HEK293 (cell line): ENCODE data around the gene CHST15.

Source experiments
- CTCF ChIA-PET: fragments of 350-600 bp; formaldehyde crosslinking; extraction: SDS; loops from one replicate; lab custom pipeline; 2021; ENCODE audit warnings: antibody characterized with exemption; lab: Yijun Ruan, JAX
- POLR2A ChIA-PET: fragments of 300-600 bp; formaldehyde crosslinking; extraction: SDS; loops from one replicate; lab custom pipeline; 2020; ENCODE audit warnings: antibody characterized with exemption, inconsistent platforms; lab: Yijun Ruan, JAX
- H3K27ac ChIP-seq: fragments of 200-500 bp; sonication (Bioruptor generic); 2 replicates; pipeline ENCODE4 v1.5.1; 2014; ENCODE audit warnings: low read depth, low read length, control low read depth, inconsistent platforms; ENCODE audit errors: extremely low read depth
- H3K36me3 ChIP-seq, 2 experiments: fragments of 200-500 bp in 1 of 2; sonication (Bioruptor generic) in 1 of 2; 1 replicate in 1 of 2; 2 replicates in 1 of 2; pipeline ENCODE4 v1.5.1; 2014 to 2017; ENCODE audit warnings: inconsistent platforms in 2 of 2, low read length in 2 of 2; ENCODE audit not compliant: control insufficient read depth in 2 of 2, insufficient read depth in 1 of 2
- H3K4me1 ChIP-seq: fragments of 200-500 bp; sonication (Bioruptor generic); 2 replicates; pipeline ENCODE4 v1.5.1; 2014; ENCODE audit warnings: mild to moderate bottlenecking, low read length, inconsistent platforms; ENCODE audit not compliant: control insufficient read depth, insufficient read depth
- H3K4me3 ChIP-seq: 2 replicates; pipeline ENCODE4 v1.5.1; 2011; ENCODE audit warnings: low read depth, mild to moderate bottlenecking, control low read depth, low read length, moderate library complexity
- H3K9me3 ChIP-seq: fragments of 200-500 bp; sonication (Bioruptor generic); 2 replicates; pipeline ENCODE4 v1.5.1; 2014; ENCODE audit warnings: low read depth, low read length, inconsistent platforms; ENCODE audit not compliant: control insufficient read depth, insufficient read depth
- FEZF1 ChIP-seq: fragments of 450-650 bp; formaldehyde crosslinking; IDR thresholded peaks from 2 replicates; pipeline ENCODE4 v1.5.1; 2016; ENCODE audit warnings: missing biosample characterization, missing genetic modification characterization
- KLF17 ChIP-seq: fragments of 450-650 bp; formaldehyde crosslinking; IDR thresholded peaks from 2 replicates; pipeline ENCODE4 v1.5.1; 2016; ENCODE audit warnings: missing biosample characterization, missing genetic modification characterization
- MEIS1 ChIP-seq: sonication (generic); formaldehyde crosslinking; IDR thresholded peaks from 2 replicates; pipeline ENCODE4 v1.8.1; 2022; ENCODE audit warnings: missing genetic modification reagents, mild to moderate bottlenecking, borderline replicate concordance
- ZNF112 ChIP-seq: fragments of 450-650 bp; formaldehyde crosslinking; IDR thresholded peaks from 2 replicates; pipeline ENCODE4 v1.5.0; 2017; ENCODE audit warnings: missing biosample characterization, missing genetic modification characterization
- ZNF138 ChIP-seq: fragments of 450-650 bp; formaldehyde crosslinking; IDR thresholded peaks from 2 replicates; pipeline ENCODE4 v1.5.1; 2016; ENCODE audit warnings: missing biosample characterization, missing genetic modification characterization, borderline replicate concordance
- ZNF146 ChIP-seq: fragments of 450-650 bp; formaldehyde crosslinking; IDR thresholded peaks from 2 replicates; pipeline ENCODE4 v1.5.1; 2016; ENCODE audit warnings: missing biosample characterization, missing genetic modification characterization
- ZNF155 ChIP-seq: fragments of 450-650 bp; formaldehyde crosslinking; IDR thresholded peaks from 2 replicates; pipeline ENCODE4 v1.5.1; 2016; ENCODE audit warnings: missing biosample characterization, missing genetic modification characterization
- ZNF169 ChIP-seq: fragments of 450-650 bp; formaldehyde crosslinking; IDR thresholded peaks from 2 replicates; pipeline ENCODE4 v1.5.1; 2016; ENCODE audit warnings: missing biosample characterization, missing genetic modification characterization
- ZNF214 ChIP-seq: fragments of 450-650 bp; formaldehyde crosslinking; IDR thresholded peaks from 2 replicates; pipeline ENCODE4 v1.5.1; 2017; ENCODE audit warnings: missing biosample characterization, mild to moderate bottlenecking, missing genetic modification characterization, borderline replicate concordance
- ZNF311 ChIP-seq: fragments of 450-650 bp; formaldehyde crosslinking; IDR thresholded peaks from 2 replicates; pipeline ENCODE4 v1.5.1; 2017; ENCODE audit warnings: missing biosample characterization, missing genetic modification characterization, borderline replicate concordance
- ZNF558 ChIP-seq: fragments of 450-650 bp; formaldehyde crosslinking; IDR thresholded peaks from 2 replicates; pipeline ENCODE4 v1.5.1; 2016; ENCODE audit warnings: missing biosample characterization, missing genetic modification characterization
- ZNF560 ChIP-seq: fragments of 450-650 bp; formaldehyde crosslinking; IDR thresholded peaks from 2 replicates; pipeline ENCODE4 v1.5.1; 2017; ENCODE audit warnings: missing biosample characterization, missing genetic modification characterization, borderline replicate concordance
- ZNF621 ChIP-seq: fragments of 450-650 bp; formaldehyde crosslinking; IDR thresholded peaks from 2 replicates; pipeline ENCODE4 v1.5.1; 2017; ENCODE audit warnings: missing biosample characterization, missing genetic modification characterization
- ZNF623 ChIP-seq: fragments of 450-650 bp; formaldehyde crosslinking; IDR thresholded peaks from 2 replicates; pipeline ENCODE4 v1.5.1; 2016; ENCODE audit warnings: missing biosample characterization, missing genetic modification characterization
- ZNF645 ChIP-seq: fragments of 450-650 bp; formaldehyde crosslinking; IDR thresholded peaks from 2 replicates; pipeline ENCODE4; 2016; ENCODE audit warnings: missing biosample characterization, missing genetic modification characterization
- ZNF664 ChIP-seq: fragments of 450-650 bp; formaldehyde crosslinking; IDR thresholded peaks from 2 replicates; pipeline ENCODE4 v1.5.1; 2016; ENCODE audit warnings: missing biosample characterization, missing genetic modification characterization
- ZNF670 ChIP-seq: fragments of 450-650 bp; formaldehyde crosslinking; IDR thresholded peaks from 2 replicates; pipeline ENCODE4 v1.5.1; 2016; ENCODE audit warnings: missing biosample characterization, missing genetic modification characterization, low read depth
- ZNF777 ChIP-seq: fragments of 450-650 bp; formaldehyde crosslinking; IDR thresholded peaks from 2 replicates; pipeline ENCODE4 v1.5.1; 2017; ENCODE audit warnings: missing biosample characterization, missing genetic modification characterization, borderline replicate concordance
- ZSCAN4 ChIP-seq: fragments of 450-650 bp; formaldehyde crosslinking; IDR thresholded peaks from 2 replicates; pipeline ENCODE4 v1.5.1; 2017; ENCODE audit warnings: missing biosample characterization, missing genetic modification characterization
- ZXDB ChIP-seq: fragments of 450-650 bp; formaldehyde crosslinking; IDR thresholded peaks from 2 replicates; pipeline ENCODE4 v1.5.1; 2016; ENCODE audit warnings: missing biosample characterization, missing genetic modification characterization
- TF ChIP-seq, protein P1 (sequence below): fragments of 450-650 bp; formaldehyde crosslinking; IDR thresholded peaks from 2 replicates; pipeline ENCODE4 v1.5.1; 2016; ENCODE audit warnings: missing biosample characterization, missing genetic modification characterization
- TF ChIP-seq, protein P2 (sequence below): fragments of 450-650 bp; formaldehyde crosslinking; IDR thresholded peaks from 2 replicates; pipeline ENCODE4 v1.5.1; 2016; ENCODE audit warnings: missing biosample characterization, missing genetic modification characterization

The CHST15 gene

GRCh38 chr10:124083047-124083739, 10.2 kb downstream of the CHST15 start:
- TF ChIP-seq ZNF623 (no peak), ZNF777 (no peak), ZNF155 (tag by site-specific recombination) (no peak), ZXDB (tag by site-specific recombination) (no peak), ZNF214 (no peak), FEZF1 (tag by site-specific recombination) (no peak), ZNF664 (no peak), ZNF670 (tag by site-specific recombination) (no peak), ZNF112 (no peak), ZNF169 (tag by site-specific recombination) (no peak), ZNF311 (tag by site-specific recombination) (no peak), ZNF645 (no peak), ZNF560 (tag by site-specific recombination) (no peak), ZNF621 (tag by site-specific recombination) (no peak), ZNF138 (tag by site-specific recombination) (no peak), KLF17 (tag by site-specific recombination) (no peak), MEIS1 (CRISPR knock-in tag) (no peak), ZSCAN4 (tag by site-specific recombination) (no peak)
- TF ChIP-seq, protein P1, sequence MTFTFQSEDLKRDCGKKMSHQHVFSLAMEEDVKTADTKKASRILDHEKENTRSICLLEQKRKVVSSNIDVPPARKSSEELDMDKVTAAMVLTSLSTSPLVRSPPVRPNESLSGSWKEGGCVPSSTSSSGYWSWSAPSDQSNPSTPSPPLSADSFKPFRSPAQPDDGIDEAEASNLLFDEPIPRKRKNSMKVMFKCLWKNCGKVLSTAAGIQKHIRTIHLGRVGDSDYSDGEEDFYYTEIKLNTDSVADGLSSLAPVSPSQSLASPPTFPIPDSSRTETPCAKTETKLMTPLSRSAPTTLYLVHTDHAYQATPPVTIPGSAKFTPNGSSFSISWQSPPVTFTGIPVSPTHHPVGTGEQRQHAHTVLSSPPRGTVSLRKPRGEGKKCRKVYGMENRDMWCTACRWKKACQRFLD (tag by site-specific recombination), result no peak
- Histone ChIP-seq H3K4me1 (peaks cover 19% of the 10 kb centered on the region), H3K9me3 (no peaks in the 10 kb centered on the region), H3K27ac (no peak overlapping the region), H3K4me3 (no peak overlapping the region), H3K36me3 (peaks cover 0 to 3% of the 10 kb centered on the region in 2 experiments; a peak in 1 of 3 replicates)
- CTCF ChIA-PET, result interaction anchor here (0.6 kb wide), 1 partner anchor 17 kb away, joined by 5 read pairs; no protein-coding TSS in a partner anchor
- POLR2A ChIA-PET, result no interaction called here

DNA sequence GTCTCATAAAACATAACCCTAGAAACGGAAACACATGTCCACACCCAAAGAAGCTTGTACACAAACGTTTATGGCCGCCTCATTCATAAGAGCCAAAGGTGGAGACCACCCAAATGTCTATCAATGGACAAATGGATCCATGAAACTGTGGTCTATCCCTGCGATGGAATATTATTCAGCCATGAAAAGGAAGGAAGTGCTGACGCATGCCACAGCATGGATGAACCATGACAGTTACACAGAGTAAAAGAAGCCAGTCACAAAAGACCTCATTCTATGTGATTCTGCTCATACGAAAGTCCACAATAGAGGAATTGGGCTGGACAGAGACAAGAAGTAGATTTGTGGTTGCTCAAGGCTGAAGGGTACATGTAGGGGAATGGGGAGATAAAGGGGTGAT, 10.8 kb downstream of the CHST15 start:
- ChIA-PET POLR2A (no interaction called here), CTCF (no interaction called here)
- H3K27ac ChIP-seq, result no peak overlapping the region
- peaks cover 0 to 3% of the 10 kb centered on the region in 2 experiments; a peak in 1 of 3 replicates for H3K36me3 ChIP-seq
- no peak overlapping the region for H3K4me3 ChIP-seq
- H3K4me1 ChIP-seq, result peaks cover 15% of the 10 kb centered on the region; the same call in 1 of the 2 replicates
- TF ChIP-seq, protein P2, sequence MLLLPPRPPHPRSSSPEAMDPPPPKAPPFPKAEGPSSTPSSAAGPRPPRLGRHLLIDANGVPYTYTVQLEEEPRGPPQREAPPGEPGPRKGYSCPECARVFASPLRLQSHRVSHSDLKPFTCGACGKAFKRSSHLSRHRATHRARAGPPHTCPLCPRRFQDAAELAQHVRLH (tag by site-specific recombination), result peak; percentile 40; the same call in 1 of the 2 replicates
- TF ChIP-seq ZNF146 (tag by site-specific recombination) (peak; percentile 99), ZNF558 (tag by site-specific recombination) (no peak)
- no peaks in the 10 kb centered on the region for H3K9me3 ChIP-seq
